Inflammatory macrophage treated with lipopolysaccharide for 1 hour (primary cell): ENCODE measurements around the gene PIEZO1.
"Not testable (repeated sequence)": the region's sequence is repeated elsewhere in the genome, so short reads cannot be mapped to it uniquely, and the experiment has no call there.

Source experiments
- DNase-seq, 2 donors: peaks; one replicate each; pipeline ENCODE4 v3.0.0-alpha.2; 2020 to 2022

Gene PIEZO1

GRCh38 chr16:88803264-88803987, 18.4 kb upstream of the PIEZO1 start, which contains the start of gene CDT1:
TSS of gene CDT1 (plus strand) at chr16:88803789. CDS start at chr16:88803832, 43 bp downstream.
- peak; percentile 73 to 94 for DNase-seq

GRCh38 chr16:88800277-88800592, 15.2 kb upstream of the PIEZO1 start:
- no peak for DNase-seq

- no peak for DNase-seq
Measured at GRCh38 chr16:88799569-88800276, 14.7 kb upstream of the PIEZO1 start.

DNA sequence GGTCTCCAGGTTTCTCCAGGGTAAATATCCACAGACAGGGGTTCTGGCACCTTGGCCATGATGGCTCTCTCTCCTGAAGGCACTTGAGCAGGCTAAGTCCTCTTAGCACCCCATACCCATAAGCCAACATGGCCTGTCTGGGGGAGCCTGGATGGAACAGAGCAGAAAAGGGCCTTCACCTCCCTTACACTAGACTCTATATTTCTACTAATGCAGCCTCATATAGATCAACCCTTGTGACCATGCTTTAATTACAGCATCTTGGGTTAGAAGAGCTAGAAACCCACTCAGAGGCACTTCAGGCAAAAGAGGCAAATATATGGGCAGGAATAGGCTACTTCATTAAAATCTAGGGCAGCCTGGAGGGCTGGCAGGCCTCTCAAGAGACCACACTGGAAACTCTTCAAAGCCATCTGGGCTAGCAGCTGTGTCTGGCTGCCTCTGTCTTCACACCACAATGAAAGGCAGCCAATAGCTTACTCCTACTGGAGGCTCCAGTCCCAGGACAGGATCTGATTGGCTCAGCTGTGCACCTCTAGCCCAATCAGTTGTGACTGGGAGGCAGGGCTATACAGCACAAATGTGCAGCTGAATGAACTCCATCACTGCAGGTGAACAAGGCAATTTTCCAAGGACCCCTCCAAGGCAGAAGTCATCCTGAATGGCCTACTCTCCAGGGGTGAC, 13.9 kb upstream of the PIEZO1 start:
- no peak for DNase-seq

- DNase-seq, result no peak
Measured at GRCh38 chr16:88798073-88798472, 13.1 kb upstream of the PIEZO1 start.

DNA sequence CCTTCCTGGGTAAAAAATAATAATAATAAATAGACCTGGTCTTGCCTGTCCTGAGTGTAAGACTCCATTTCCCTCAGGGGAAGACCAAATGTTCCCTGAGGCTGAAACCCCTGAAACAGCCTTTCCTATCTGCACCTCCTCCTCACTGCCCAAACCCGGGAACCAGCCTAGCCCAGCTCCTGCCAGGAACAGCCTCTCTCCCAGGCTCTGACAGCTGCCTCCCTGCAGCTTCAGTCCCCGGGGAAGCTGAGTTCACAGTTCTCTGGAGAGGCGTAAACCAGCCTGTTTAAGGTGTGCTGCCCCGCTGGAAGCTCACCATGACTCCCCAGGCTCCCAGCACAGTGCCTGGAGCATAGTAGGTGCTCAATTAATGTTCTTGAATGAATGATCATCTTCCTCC, 11.3 kb upstream of the PIEZO1 start:
- DNase-seq, result no peak

GRCh38 chr16:88793251-88793954, 8.4 kb upstream of the PIEZO1 start:
- no peak for DNase-seq

DNA sequence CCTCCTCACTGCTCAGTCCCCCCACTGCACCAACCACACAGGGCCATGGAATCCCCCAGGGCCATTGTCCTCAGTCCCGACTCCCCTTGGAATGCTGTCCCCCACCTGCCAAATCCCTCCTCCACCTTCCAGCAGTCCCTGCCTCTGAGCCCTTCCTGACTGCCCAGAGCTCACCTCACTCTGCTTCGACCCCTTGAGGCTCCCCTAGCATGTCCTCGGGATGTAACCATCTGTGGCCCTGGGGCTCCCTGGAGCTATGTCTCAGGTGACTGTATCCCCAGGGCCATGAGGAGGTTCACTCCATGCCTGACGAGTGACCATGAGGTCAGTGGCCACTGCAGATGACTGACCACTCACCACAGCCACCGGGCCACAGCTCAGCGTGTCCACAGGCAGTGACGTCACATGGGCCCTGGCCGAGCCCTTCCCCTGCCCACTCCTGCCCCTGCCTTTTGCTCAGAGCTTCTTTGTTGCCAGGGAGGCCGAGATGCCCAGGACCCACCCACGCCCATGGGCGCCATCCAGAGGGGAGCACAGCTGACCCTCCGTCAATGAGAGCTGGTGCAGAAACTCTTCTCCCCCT, 7.7 kb upstream of the PIEZO1 start:
- no peak for DNase-seq

DNA sequence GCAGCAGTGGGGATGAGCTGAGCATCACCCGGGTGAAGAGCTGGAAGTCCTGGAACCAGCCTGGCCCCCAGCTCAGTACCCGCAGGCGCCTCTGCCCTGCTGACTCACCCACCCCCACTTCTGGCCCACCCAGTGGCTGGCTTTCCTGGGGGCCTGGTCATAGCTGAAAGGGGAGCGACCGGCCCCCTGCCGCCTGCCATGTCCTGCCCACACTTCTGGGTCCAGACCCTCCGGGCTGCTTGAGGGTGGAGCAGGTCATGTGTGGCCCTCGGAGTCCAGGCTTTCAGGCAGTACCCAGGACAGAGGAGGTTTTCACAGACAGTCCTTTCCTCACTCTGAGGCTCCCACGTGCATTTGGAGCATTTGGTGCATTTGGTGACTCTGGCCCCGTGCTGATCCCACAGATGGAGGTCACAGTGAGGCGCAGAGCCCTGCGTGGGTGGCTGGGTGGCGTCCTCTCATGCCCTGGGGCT, 7.1 kb upstream of the PIEZO1 start:
- peak; percentile 52 to 72 for DNase-seq

DNA sequence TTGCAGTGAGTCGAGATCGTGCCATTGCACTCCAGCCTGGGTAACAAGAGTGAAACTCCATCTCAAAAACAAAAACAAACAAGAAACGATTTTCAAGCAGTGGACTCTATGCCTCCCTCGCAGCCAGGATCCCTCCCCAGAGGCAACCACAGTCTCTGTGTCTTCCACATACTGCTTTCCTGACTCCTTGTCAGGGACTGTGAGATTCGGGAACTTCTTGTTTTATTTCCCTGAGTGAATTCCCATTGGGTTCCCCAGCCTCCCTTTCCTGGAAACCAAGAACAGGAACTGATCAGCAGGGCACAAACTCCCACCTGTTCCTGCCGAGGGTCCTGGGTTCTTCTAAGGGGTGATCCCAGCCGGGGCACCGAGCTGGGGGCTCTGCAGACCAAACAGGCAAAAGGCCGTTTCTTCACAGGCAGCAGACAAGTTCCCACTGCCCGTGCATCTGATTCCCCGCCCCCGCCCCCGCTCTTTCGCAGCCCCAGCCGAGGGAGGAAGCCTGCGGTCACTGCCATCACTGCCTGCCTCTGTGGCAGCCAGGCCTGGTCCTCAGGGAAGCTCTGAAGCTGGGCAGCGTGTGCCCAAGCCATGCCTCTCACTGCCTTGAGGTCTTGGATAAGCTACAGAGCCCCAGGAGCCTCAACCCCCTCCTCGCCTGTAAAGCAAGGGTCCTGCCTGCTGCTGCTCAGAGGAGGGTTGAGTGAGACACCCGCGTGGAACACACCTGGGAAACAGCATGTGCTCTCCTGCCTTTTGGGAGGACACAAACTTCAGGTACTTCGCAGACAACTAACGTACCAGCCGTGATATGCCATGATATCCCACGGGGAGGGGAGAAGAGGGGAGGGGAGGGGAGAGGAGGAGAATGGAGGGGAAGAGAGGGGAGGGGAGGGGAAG, 5.5 kb upstream of the PIEZO1 start:
- DNase-seq, result peak; percentile 80 to 81

DNA sequence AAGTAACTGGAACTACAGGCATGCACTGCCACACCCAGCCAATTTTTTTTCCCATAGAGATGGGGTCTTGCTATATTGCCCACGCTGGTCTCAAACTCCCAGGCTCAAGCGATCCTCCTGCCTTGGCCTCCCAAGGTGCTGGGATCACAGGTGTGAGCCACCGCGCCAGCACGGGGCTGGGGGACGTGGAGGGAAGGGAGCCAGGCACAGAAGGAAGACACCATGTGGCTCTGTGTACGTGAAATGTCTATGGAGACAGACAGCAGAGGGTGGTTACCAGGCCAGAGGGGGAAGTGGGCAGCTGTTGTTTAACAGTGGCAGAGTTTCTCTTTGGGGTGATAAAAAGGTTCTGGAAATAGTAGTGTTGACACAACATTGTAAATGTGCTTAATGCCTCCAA, 4.6 kb upstream of the PIEZO1 start:
- peak; percentile 65 to 71 for DNase-seq

GRCh38 chr16:88788749-88789148, 3.7 kb upstream of the PIEZO1 start:
- DNase-seq, result not testable (repeated sequence)

DNA sequence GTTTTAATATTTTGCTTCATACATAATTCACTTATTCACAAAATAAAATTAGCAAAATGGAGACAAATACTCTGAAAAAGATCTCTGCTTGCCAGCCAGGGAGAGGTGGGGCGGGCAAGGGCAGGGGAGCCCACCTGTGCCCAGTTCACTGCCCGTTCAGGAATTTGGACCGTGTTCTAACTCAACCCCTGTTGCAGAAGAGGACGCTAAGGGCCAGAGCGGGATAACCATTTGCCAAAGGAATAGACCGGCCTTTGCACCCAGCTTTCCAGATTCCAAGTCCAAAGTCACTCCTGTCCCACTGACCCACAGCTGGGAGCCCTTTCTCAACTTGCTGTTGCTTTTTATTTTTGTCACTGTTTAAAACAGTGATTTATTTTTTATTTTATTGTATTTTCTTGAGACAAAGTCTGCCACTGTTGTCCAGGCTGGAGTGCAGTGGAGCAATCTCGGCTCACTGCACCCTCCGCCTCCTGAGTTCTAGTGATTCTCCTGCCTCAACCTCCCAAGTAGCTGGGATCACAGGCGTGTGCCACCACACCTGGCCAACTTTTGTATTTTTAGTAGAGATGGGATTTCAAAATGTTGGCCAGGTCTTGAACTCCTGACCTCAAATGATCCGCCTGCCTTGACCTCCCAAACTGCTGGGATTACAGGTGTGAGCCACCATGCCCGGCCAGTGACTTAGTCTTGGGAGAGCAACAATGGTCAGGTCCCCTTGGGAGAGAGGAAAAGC, 2.7 kb upstream of the PIEZO1 start:
- DNase-seq, result no peak

- DNase-seq, result no peak
Measured at GRCh38 chr16:88784856-88785105, 239 bp downstream of the PIEZO1 start.

- peak; percentile 65 to 76 for DNase-seq
Measured at GRCh38 chr16:88784074-88784855, 755 bp downstream of the PIEZO1 start.

- DNase-seq, result peak in 1 of 2 donors; percentile 65
Measured at GRCh38 chr16:88783391-88784073, 1.5 kb downstream of the PIEZO1 start.

DNA sequence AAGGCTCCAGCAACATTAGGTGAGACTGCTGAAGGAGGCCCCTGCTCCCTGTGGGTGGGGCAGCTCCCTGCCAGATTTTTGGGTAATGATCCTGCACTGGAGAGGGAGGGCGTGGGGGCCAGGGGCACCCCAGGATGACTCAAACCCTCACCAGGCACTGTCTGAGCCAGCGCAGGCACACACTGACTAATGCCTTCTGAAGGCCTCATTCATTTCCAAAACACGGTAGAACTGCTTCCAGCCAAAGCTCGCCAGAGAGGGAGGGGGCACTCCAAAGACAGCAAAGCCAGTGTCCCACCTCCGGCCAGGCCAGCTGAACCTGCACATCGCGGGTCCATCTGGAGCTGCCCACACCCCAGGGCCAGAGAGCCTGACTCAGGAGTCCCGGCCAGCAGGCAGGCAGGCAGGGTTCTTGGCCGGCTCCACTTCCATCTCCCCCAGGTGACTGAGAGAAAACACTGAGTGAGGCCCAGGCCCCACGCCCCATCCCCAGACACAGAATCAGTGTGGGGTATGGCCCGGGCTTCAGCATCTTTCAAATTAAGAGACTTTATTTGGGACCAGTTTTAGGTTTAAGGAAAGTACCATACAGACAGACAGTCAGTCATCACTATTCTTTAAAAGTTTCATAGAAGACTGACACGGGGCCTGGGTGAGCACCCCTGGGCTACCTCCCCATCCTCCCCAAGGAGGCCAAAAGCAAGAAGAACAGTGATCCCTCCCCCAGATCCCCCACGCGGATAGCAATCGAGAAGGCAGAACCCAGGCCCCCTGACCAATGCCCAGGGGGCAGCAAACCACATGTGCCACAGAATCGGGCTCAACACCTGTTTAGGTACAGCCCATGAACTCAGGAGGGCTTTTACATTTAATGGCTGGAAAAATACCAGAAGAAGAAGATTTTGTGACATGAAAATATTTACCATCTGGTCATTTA, 2.3 kb downstream of the PIEZO1 start:
- peak; percentile 60 to 82 for DNase-seq
